ENCODE measurements around the gene BICC1. TPM values are rescaled to one million over a fixed set of nuclear protein-coding genes. Genes with fewer than 3 reads are reported as not detected.

BICC1 gene
- total and polyA plus RNA-seq, 10 donors = 0.86 to 5.4 (median 3.5) TPM

DNA sequence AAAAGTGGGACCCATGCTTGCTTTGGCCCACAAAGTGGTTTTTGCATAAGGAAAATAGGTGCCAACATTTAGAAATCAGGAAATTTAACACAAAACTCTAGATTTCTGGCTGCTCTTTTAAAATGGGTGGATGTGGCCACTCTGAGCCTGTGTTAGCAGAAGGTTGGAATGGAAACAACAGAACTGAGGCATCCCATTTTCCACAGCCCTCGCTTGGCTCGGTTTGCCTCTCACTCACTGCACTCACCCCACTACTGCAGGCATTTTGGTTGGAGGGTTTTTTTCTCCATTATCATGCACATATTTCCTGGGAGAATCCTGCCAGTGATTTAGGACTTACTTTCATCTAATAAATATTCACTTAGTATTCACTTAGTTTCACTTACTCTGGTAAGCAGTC, 178.9 kb downstream of the BICC1 start:
- Histone ChIP-seq H3K4me1 (no peaks in the 10 kb centered on the region), H3K9me3 (peaks cover 0 to 57% (median 22%) of the 10 kb centered on the region in 8 donors), H3K36me3 (no peaks in the 10 kb centered on the region), H3K27me3 (replicated peaks in 1 of 7) (no peaks in the 10 kb centered on the region), H3K4me3 (no peak overlapping the region), H3K27ac (no peak overlapping the region)
- WGBS, 5 donors = 87 to 96% (median 88%) methylated on average over 2 of the region's 2 CpGs
- no peak for TF ChIP-seq POLR2A (IDR thresholded peaks at IDR 0.05)
- no peak for TF ChIP-seq POLR2AphosphoS5 (IDR thresholded peaks at IDR 0.05)
- TF ChIP-seq CTCF (IDR thresholded peaks at IDR 0.05 in 8 of 11, conservative IDR thresholded peaks at IDR 0.05 in 3 of 11) = no peak
- no peak for DNase-seq
- intact Hi-C loops (cut with DNase I; ENCODE audit: low total_unique reads) = no loop called here

DNA sequence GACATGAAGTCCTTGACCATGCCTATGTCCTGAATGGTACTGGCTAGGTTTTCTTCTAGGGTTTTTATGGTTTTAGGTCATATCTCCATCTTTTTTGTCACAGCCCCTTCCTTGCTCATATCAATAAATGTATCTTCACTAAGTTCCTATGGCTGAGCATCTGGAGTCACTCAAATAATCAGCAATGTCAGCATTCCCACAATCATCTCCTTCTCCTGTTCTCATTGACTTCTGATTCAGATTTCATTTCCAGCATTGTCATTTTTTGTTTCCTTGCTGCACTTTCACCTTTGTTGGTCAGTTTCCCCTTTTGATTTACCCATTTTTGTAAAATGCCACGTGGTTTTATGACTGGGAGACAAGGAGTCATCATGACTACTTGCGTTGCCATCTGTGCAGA, 181.2 kb downstream of the BICC1 start:
- Histone ChIP-seq H3K4me3 (no peak overlapping the region), H3K4me1 (no peaks in the 10 kb centered on the region), H3K27ac (no peak overlapping the region), H3K36me3 (no peaks in the 10 kb centered on the region), H3K9me3 (peaks cover 0 to 37% (median 12%) of the 10 kb centered on the region in 8 donors), H3K27me3 (replicated peaks in 1 of 7) (no peaks in the 10 kb centered on the region)
- DNase-seq = no peak
- 67 to 75% (median 71%) methylated on average over 2 of the region's 2 CpGs for WGBS, 5 donors
- TF ChIP-seq CTCF (IDR thresholded peaks at IDR 0.05 in 8 of 11, conservative IDR thresholded peaks at IDR 0.05 in 3 of 11) (no peak), POLR2A (IDR thresholded peaks at IDR 0.05) (no peak), POLR2AphosphoS5 (IDR thresholded peaks at IDR 0.05) (no peak)
- intact Hi-C loops (cut with DNase I; ENCODE audit: low total_unique reads) = no loop called here

DNA sequence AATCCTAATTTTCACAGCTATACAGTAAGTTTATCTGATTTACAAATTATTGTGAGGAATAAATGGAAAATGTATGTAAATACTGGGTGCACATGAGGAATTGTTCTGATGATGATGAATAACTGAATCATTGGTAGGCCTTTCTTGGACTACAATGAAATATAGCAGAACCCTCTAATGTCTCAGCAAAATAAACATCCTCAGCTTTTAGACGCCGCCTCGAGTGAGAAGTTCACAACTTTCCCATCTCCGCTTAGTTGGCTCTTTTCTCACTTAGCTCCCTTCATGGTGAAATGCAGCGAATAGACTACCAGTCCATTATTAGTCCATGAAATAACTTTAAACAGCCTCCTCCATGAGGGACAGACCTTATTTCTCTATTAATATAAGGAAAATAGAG, 182.3 kb downstream of the BICC1 start:
- H3K4me1 ChIP-seq = no peaks in the 10 kb centered on the region
- peaks cover 0 to 32% (median 12%) of the 10 kb centered on the region in 8 donors for H3K9me3 ChIP-seq
- H3K4me3 ChIP-seq = no peak overlapping the region
- intact Hi-C loops (cut with DNase I; ENCODE audit: low total_unique reads) = no loop called here
- no peak for TF ChIP-seq CTCF (IDR thresholded peaks at IDR 0.05 in 8 of 11, conservative IDR thresholded peaks at IDR 0.05 in 3 of 11)
- no peak for TF ChIP-seq POLR2A (IDR thresholded peaks at IDR 0.05)
- TF ChIP-seq POLR2AphosphoS5 (IDR thresholded peaks at IDR 0.05) = no peak
- no peak overlapping the region for H3K27ac ChIP-seq
- WGBS, 5 donors = 69 to 75% (median 74%) methylated on average over 5 of the region's 5 CpGs
- DNase-seq = no peak
- no peaks in the 10 kb centered on the region for H3K27me3 ChIP-seq (replicated peaks in 1 of 7)
- no peaks in the 10 kb centered on the region for H3K36me3 ChIP-seq

DNA sequence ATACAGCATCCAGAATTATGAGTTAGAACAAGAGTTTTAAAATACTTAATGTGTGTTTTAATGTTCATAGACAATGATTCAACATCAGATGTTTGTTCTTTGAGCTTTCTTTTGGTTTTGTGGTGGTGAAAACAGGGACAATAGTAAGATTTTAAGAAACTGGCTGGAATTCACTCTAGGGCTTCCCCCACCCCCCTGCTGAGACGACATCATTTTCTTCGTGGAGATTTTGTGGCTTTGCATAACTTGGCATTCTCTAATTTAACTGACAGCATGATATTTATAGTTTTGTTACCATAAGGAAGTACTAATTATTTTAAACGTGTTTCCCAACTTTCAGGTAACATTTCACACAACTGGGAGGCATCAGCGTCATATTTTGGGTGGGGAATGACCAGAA, 184.1 kb downstream of the BICC1 start:
- 24 to 37% (median 29%) methylated on average over 4 of the region's 4 CpGs for WGBS, 5 donors
- Histone ChIP-seq H3K27ac (no peak overlapping the region), H3K4me1 (no peaks in the 10 kb centered on the region)

More for the DNA sequence above, 184.1 kb downstream of the BICC1 start:
- no peaks in the 10 kb centered on the region for H3K27me3 ChIP-seq (replicated peaks in 1 of 7)
- intact Hi-C loops (cut with DNase I; ENCODE audit: low total_unique reads) = no loop called here
- H3K9me3 ChIP-seq = peaks cover 0 to 24% (median 10%) of the 10 kb centered on the region in 8 donors
- no peak overlapping the region for H3K4me3 ChIP-seq
- TF ChIP-seq CTCF (IDR thresholded peaks at IDR 0.05 in 8 of 11, conservative IDR thresholded peaks at IDR 0.05 in 3 of 11) = no peak
- TF ChIP-seq POLR2AphosphoS5 (IDR thresholded peaks at IDR 0.05) = no peak
- no peak for TF ChIP-seq POLR2A (IDR thresholded peaks at IDR 0.05)
- DNase-seq = no peak
- no peaks in the 10 kb centered on the region for H3K36me3 ChIP-seq

All from spleen (tissue), 11 donors.